GM23338 (cell line): Measurements from ENCODE around the gene EFNB3. TPM values are rescaled to one million over a fixed set of nuclear protein-coding genes. Genes with fewer than 3 reads are reported as not detected.

Experiments
- ATAC-seq: fragments of 200-7000 bp; cut with Tn5 transposase; 3 replicates; pipeline ENCODE4 v1.9.1; 2020
- DNase-seq: peaks from one replicate; pipeline ENCODE4 v3.0.0-alpha.2; 2015; ENCODE audit warnings: low spot score
- H2AFZ ChIP-seq: fragments of 200-600 bp; sonication (generic); 2 replicates; pipeline ENCODE4 v1.8.0; 2016; ENCODE audit warnings: antibody characterized with exemption, mild to moderate bottlenecking, moderate library complexity
- H3F3A ChIP-seq: fragments of 200-600 bp; sonication (generic); replicated peaks from 2 replicates; pipeline ENCODE4 v1.8.0; 2017; ENCODE audit warnings: antibody characterized with exemption, mixed run types, low read depth
- H3K27ac ChIP-seq: fragments of 200-600 bp; sonication (generic); 2 replicates; pipeline ENCODE4 v1.6.1; 2016; ENCODE audit warnings: low read depth
- H3K27me3 ChIP-seq: fragments of 200-600 bp; sonication (generic); 2 replicates; pipeline ENCODE4 v1.8.0; 2016; ENCODE audit warnings: mild to moderate bottlenecking, mixed run types, moderate library complexity; ENCODE audit not compliant: insufficient read depth
- H3K36me3 ChIP-seq: fragments of 200-600 bp; sonication (generic); 2 replicates; pipeline ENCODE4 v1.8.0; 2016; ENCODE audit warnings: mild to moderate bottlenecking; ENCODE audit not compliant: insufficient read depth
- H3K4me1 ChIP-seq: fragments of 200-600 bp; sonication (generic); 2 replicates; pipeline ENCODE4 v1.8.0; 2016; ENCODE audit warnings: mild to moderate bottlenecking, moderate library complexity; ENCODE audit not compliant: insufficient read depth
- H3K4me2 ChIP-seq: fragments of 200-600 bp; sonication (generic); 2 replicates; pipeline ENCODE4 v1.7.1; 2017; ENCODE audit warnings: mixed run types
- H3K4me3 ChIP-seq: fragments of 200-600 bp; sonication (generic); 2 replicates; pipeline ENCODE4 v1.6.1; 2016; ENCODE audit warnings: mixed run types
- H3K79me2 ChIP-seq: fragments of 200-600 bp; sonication (generic); replicated peaks from 2 replicates; pipeline ENCODE4 v1.8.0; 2017; ENCODE audit warnings: mild to moderate bottlenecking; ENCODE audit not compliant: insufficient read depth
- H3K9me2 ChIP-seq: fragments of 200-600 bp; sonication (generic); 2 replicates; pipeline ENCODE4 v1.8.0; 2017; ENCODE audit not compliant: insufficient read depth
- H4K20me1 ChIP-seq: fragments of 200-600 bp; sonication (generic); replicated peaks from 2 replicates; pipeline ENCODE4 v1.8.0; 2017; ENCODE audit warnings: mild to moderate bottlenecking; ENCODE audit not compliant: insufficient read depth
- H3K27ac Mint-ChIP-seq: 2 replicates; pipeline ENCODE4 v1.8.0; 2020; ENCODE audit warnings: inconsistent platforms, mild to moderate bottlenecking, moderate library complexity, mixed read lengths
- H3K27me3 Mint-ChIP-seq: 3 replicates; pipeline ENCODE4 v1.8.0; 2022; ENCODE audit warnings: low read depth, mild to moderate bottlenecking, moderate library complexity, mixed read lengths, inconsistent platforms; ENCODE audit not compliant: insufficient read depth, poor library complexity
- H3K36me3 Mint-ChIP-seq: 3 replicates; pipeline ENCODE4 v1.8.0; 2021; ENCODE audit warnings: low read depth, mild to moderate bottlenecking, inconsistent platforms, moderate library complexity, mixed read lengths
- H3K4me1 Mint-ChIP-seq: 3 replicates; pipeline ENCODE4 v1.8.0; 2020; ENCODE audit warnings: mild to moderate bottlenecking, inconsistent platforms, mixed read lengths
- H3K4me3 Mint-ChIP-seq: 3 replicates; pipeline ENCODE4 v1.8.0; 2021; ENCODE audit warnings: moderate library complexity, mild to moderate bottlenecking, inconsistent platforms, mixed read lengths
- H3K9me3 Mint-ChIP-seq: 3 replicates; pipeline ENCODE4 v1.8.0; 2020; ENCODE audit warnings: moderate library complexity, mild to moderate bottlenecking, inconsistent platforms, mixed read lengths
- CREB1 ChIP-seq: fragments of 250-450 bp; sonication (Bioruptor Pico); IDR thresholded peaks from 2 replicates; pipeline ENCODE4 v1.5.0; 2020; ENCODE audit warnings: low read depth, mild to moderate bottlenecking, moderate library complexity
- EZH2 ChIP-seq: fragments of 200-600 bp; sonication (generic); IDR thresholded peaks from one replicate; pipeline ENCODE4 v1.8.0; 2017; ENCODE audit warnings: antibody characterized with exemption, mild to moderate bottlenecking, low read depth; ENCODE audit not compliant: unreplicated experiment
- EZH2phosphoT487 ChIP-seq: fragments of 200-600 bp; sonication (generic); IDR thresholded peaks from one replicate; pipeline ENCODE4 v1.8.1; 2018; ENCODE audit warnings: antibody characterized with exemption; ENCODE audit not compliant: unreplicated experiment
- JUNB ChIP-seq: IDR thresholded peaks from one replicate; pipeline ENCODE4 v1.6.1; 2016; ENCODE audit warnings: antibody characterized with exemption; ENCODE audit not compliant: unreplicated experiment
- NANOG ChIP-seq: IDR thresholded peaks from 2 replicates; pipeline ENCODE4 v1.6.1; 2016; ENCODE audit warnings: antibody characterized with exemption, borderline replicate concordance
- POLR2AphosphoS5 ChIP-seq: IDR thresholded peaks from 2 replicates; pipeline ENCODE4 v1.6.1; 2016; ENCODE audit warnings: antibody characterized with exemption, low read depth
- STAT1 ChIP-seq: IDR thresholded peaks from one replicate; pipeline ENCODE4 v1.6.1; 2016; ENCODE audit warnings: antibody characterized with exemption; ENCODE audit not compliant: unreplicated experiment
- ZNF114 ChIP-seq: fragments of 250-450 bp; sonication (Bioruptor Pico); IDR thresholded peaks from 2 replicates; pipeline ENCODE4 v1.5.0; 2020; ENCODE audit warnings: mild to moderate bottlenecking, moderate library complexity
- ZNF331 ChIP-seq: fragments of 250-450 bp; sonication (Bioruptor Pico); IDR thresholded peaks from 2 replicates; pipeline ENCODE4 v1.5.0; 2020; ENCODE audit warnings: low read depth, mild to moderate bottlenecking, moderate library complexity
- polyA plus RNA-seq: library from polyadenylated mRNA; unstranded; fragments of >200 nt; fragmentation: Nextera tagmentation; extraction: Ambion mirVana; gene quantifications from 2 replicates; pipeline ENCODE4 v1.2.1, GENCODE V29; 2016
- total RNA-seq: library from RNA; depleted of rRNA; stranded (reverse); fragments of >200 nt; shearing (Covaris generic); gene quantifications from 2 replicates; pipeline ENCODE4 v1.2.3, GENCODE V29; 2014
- TF ChIP-seq, protein P1 (sequence below): IDR thresholded peaks from 2 replicates; pipeline ENCODE4 v1.6.1; 2016; ENCODE audit warnings: antibody characterized with exemption
- TF ChIP-seq, protein P2 (sequence below): IDR thresholded peaks from one replicate; pipeline ENCODE4 v1.6.1; 2018; ENCODE audit warnings: antibody characterized with exemption; ENCODE audit not compliant: unreplicated experiment
- TF ChIP-seq, protein P3 (sequence below): fragments of 250-450 bp; sonication (Bioruptor Pico); IDR thresholded peaks from 2 replicates; pipeline ENCODE4 v1.5.0; 2020; ENCODE audit warnings: mild to moderate bottlenecking, moderate library complexity
- TF ChIP-seq, protein P4 (sequence below), 2 experiments: fragments of 200-600 bp in 1 of 2; sonication (generic) in 1 of 2; conservative IDR thresholded peaks; 2 replicates each; pipeline versions ENCODE4 v1.5.1 to v1.6.1; 2016 to 2017; ENCODE audit warnings: antibody characterized with exemption in 2 of 2, low read depth in 2 of 2, mild to moderate bottlenecking in 2 of 2, moderate library complexity in 1 of 2

The EFNB3 gene
- total and polyA plus RNA-seq, 2 experiments from 2014 or later = 4.2 to 11.5 TPM

DNA sequence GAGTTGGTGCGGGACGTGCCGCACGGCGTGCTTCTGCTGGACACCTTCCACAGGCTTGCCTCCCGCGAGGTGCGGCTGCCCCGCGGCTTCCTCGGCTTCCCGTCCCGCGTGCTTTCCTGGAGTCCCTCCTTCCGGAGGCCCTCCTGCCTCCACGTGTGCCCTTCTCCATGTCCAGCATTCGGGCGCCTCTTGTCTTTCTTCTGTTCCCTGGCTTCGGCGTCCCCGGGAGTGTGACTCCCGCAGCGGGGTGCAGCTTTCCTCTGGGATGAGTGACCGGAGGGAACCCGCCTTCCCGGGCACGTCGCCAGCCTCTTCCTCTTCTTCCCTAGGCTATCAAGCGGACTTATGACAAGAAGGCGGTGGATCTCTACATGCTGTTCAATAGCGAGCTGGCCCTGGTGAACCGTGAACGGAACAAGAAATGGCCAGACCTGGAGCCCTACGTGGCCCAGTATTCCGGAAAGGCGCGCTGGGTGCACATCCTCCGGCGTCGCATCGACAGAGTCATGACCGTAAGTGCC lies 35.5 kb downstream of the EFNB3 start:
- Mint-ChIP-seq H3K27ac (no peak overlapping the region), H3K36me3 (no peaks in the 10 kb centered on the region), H3K27me3 (peaks cover 15% of the 10 kb centered on the region), H3K4me3 (no peak overlapping the region), H3K4me1 (no peaks in the 10 kb centered on the region), H3K9me3 (no peaks in the 10 kb centered on the region)
- Histone ChIP-seq H3F3A (no peaks in the 10 kb centered on the region), H3K36me3 (no peaks in the 10 kb centered on the region), H3K4me2 (no peak overlapping the region), H3K27me3 (no peaks in the 10 kb centered on the region), H3K4me3 (no peak overlapping the region), H3K4me1 (no peaks in the 10 kb centered on the region), H3K27ac (no peak overlapping the region), H2AFZ (peak overlapping the region; percentile 74; the same call in 1 of the 2 replicates), H3K79me2 (no peaks in the 10 kb centered on the region), H3K9me2 (no peaks in the 10 kb centered on the region), H4K20me1 (no peaks in the 10 kb centered on the region)
- TF ChIP-seq EZH2phosphoT487 (no peak), STAT1 (no peak), EZH2 (no peak), JUNB (no peak), ZNF114 (CRISPR knock-in tag) (no peak), POLR2AphosphoS5 (no peak), CREB1 (no peak), NANOG (no peak), ZNF331 (no peak)
- TF ChIP-seq, protein P1, sequence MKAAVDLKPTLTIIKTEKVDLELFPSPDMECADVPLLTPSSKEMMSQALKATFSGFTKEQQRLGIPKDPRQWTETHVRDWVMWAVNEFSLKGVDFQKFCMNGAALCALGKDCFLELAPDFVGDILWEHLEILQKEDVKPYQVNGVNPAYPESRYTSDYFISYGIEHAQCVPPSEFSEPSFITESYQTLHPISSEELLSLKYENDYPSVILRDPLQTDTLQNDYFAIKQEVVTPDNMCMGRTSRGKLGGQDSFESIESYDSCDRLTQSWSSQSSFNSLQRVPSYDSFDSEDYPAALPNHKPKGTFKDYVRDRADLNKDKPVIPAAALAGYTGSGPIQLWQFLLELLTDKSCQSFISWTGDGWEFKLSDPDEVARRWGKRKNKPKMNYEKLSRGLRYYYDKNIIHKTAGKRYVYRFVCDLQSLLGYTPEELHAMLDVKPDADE = no peak
- TF ChIP-seq, protein P2, sequence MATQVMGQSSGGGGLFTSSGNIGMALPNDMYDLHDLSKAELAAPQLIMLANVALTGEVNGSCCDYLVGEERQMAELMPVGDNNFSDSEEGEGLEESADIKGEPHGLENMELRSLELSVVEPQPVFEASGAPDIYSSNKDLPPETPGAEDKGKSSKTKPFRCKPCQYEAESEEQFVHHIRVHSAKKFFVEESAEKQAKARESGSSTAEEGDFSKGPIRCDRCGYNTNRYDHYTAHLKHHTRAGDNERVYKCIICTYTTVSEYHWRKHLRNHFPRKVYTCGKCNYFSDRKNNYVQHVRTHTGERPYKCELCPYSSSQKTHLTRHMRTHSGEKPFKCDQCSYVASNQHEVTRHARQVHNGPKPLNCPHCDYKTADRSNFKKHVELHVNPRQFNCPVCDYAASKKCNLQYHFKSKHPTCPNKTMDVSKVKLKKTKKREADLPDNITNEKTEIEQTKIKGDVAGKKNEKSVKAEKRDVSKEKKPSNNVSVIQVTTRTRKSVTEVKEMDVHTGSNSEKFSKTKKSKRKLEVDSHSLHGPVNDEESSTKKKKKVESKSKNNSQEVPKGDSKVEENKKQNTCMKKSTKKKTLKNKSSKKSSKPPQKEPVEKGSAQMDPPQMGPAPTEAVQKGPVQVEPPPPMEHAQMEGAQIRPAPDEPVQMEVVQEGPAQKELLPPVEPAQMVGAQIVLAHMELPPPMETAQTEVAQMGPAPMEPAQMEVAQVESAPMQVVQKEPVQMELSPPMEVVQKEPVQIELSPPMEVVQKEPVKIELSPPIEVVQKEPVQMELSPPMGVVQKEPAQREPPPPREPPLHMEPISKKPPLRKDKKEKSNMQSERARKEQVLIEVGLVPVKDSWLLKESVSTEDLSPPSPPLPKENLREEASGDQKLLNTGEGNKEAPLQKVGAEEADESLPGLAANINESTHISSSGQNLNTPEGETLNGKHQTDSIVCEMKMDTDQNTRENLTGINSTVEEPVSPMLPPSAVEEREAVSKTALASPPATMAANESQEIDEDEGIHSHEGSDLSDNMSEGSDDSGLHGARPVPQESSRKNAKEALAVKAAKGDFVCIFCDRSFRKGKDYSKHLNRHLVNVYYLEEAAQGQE = no peak
- TF ChIP-seq, protein P3, sequence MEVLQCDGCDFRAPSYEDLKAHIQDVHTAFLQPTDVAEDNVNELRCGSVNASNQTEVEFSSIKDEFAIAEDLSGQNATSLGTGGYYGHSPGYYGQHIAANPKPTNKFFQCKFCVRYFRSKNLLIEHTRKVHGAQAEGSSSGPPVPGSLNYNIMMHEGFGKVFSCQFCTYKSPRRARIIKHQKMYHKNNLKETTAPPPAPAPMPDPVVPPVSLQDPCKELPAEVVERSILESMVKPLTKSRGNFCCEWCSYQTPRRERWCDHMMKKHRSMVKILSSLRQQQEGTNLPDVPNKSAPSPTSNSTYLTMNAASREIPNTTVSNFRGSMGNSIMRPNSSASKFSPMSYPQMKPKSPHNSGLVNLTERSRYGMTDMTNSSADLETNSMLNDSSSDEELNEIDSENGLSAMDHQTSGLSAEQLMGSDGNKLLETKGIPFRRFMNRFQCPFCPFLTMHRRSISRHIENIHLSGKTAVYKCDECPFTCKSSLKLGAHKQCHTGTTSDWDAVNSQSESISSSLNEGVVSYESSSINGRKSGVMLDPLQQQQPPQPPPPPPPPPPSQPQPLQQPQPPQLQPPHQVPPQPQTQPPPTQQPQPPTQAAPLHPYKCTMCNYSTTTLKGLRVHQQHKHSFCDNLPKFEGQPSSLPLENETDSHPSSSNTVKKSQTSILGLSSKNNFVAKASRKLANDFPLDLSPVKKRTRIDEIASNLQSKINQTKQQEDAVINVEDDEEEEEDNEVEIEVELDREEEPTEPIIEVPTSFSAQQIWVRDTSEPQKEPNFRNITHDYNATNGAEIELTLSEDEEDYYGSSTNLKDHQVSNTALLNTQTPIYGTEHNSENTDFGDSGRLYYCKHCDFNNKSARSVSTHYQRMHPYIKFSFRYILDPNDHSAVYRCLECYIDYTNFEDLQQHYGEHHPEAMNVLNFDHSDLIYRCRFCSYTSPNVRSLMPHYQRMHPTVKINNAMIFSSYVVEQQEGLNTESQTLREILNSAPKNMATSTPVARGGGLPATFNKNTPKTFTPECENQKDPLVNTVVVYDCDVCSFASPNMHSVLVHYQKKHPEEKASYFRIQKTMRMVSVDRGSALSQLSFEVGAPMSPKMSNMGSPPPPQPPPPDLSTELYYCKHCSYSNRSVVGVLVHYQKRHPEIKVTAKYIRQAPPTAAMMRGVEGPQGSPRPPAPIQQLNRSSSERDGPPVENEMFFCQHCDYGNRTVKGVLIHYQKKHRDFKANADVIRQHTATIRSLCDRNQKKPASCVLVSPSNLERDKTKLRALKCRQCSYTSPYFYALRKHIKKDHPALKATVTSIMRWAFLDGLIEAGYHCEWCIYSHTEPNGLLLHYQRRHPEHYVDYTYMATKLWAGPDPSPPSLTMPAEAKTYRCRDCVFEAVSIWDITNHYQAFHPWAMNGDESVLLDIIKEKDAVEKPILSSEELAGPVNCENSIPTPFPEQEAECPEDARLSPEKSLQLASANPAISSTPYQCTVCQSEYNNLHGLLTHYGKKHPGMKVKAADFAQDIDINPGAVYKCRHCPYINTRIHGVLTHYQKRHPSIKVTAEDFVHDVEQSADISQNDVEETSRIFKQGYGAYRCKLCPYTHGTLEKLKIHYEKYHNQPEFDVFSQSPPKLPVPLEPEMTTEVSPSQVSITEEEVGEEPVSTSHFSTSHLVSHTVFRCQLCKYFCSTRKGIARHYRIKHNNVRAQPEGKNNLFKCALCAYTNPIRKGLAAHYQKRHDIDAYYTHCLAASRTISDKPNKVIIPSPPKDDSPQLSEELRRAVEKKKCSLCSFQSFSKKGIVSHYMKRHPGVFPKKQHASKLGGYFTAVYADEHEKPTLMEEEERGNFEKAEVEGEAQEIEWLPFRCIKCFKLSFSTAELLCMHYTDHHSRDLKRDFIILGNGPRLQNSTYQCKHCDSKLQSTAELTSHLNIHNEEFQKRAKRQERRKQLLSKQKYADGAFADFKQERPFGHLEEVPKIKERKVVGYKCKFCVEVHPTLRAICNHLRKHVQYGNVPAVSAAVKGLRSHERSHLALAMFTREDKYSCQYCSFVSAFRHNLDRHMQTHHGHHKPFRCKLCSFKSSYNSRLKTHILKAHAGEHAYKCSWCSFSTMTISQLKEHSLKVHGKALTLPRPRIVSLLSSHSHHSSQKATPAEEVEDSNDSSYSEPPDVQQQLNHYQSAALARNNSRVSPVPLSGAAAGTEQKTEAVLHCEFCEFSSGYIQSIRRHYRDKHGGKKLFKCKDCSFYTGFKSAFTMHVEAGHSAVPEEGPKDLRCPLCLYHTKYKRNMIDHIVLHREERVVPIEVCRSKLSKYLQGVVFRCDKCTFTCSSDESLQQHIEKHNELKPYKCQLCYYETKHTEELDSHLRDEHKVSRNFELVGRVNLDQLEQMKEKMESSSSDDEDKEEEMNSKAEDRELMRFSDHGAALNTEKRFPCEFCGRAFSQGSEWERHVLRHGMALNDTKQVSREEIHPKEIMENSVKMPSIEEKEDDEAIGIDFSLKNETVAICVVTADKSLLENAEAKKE (CRISPR knock-in tag) = no peak
- TF ChIP-seq, protein P4, sequence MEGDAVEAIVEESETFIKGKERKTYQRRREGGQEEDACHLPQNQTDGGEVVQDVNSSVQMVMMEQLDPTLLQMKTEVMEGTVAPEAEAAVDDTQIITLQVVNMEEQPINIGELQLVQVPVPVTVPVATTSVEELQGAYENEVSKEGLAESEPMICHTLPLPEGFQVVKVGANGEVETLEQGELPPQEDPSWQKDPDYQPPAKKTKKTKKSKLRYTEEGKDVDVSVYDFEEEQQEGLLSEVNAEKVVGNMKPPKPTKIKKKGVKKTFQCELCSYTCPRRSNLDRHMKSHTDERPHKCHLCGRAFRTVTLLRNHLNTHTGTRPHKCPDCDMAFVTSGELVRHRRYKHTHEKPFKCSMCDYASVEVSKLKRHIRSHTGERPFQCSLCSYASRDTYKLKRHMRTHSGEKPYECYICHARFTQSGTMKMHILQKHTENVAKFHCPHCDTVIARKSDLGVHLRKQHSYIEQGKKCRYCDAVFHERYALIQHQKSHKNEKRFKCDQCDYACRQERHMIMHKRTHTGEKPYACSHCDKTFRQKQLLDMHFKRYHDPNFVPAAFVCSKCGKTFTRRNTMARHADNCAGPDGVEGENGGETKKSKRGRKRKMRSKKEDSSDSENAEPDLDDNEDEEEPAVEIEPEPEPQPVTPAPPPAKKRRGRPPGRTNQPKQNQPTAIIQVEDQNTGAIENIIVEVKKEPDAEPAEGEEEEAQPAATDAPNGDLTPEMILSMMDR (conservative IDR thresholded peaks at IDR 0.05; ENCODE audit: low read depth in 2 of 2) = no peak
- ATAC-seq = no peak
- no peak for DNase-seq
